Measurements from ENCODE around the gene SLC9A5. TPM values are rescaled to one million over a fixed set of nuclear protein-coding genes. Genes with fewer than 3 reads are reported as not detected.

SLC9A5 gene
- total and polyA plus RNA-seq, 9 of the 15 experiments (the other 6 are each of a cell fraction or from before 2014, with no cell fraction given): 0.06 to 3.1 (median 1.2) TPM

DNA sequence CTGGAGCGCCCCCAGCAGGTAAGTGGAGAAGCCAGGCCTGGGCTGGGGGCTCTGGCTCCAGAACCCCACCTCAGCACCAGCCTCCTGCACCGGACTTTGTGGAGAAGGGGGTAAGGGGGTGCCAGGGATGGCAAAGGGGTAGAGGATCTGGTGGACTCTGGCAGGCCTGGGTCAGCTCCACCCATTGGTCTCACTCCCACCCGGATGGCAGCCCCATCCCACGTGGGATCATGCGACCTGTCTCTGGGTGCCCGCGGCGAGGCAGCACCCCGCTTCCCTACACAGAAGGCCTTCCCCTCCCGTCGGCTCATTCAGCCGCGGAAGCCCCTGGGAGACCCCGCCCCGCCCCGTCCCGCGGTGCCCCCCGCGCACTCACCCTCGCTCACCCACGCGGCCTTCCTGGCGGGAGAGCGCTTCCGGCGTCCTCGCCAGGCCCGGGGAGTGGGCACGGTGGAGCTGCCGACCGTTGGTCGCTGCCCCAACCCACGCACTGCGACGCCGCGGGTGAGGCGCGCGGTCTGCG lies 30.1 kb downstream of the SLC9A5 start (continued):
- TF ChIP-seq KHSRP (IDR thresholded peaks at IDR 0.05): no peak
- TF ChIP-seq, protein P1, sequence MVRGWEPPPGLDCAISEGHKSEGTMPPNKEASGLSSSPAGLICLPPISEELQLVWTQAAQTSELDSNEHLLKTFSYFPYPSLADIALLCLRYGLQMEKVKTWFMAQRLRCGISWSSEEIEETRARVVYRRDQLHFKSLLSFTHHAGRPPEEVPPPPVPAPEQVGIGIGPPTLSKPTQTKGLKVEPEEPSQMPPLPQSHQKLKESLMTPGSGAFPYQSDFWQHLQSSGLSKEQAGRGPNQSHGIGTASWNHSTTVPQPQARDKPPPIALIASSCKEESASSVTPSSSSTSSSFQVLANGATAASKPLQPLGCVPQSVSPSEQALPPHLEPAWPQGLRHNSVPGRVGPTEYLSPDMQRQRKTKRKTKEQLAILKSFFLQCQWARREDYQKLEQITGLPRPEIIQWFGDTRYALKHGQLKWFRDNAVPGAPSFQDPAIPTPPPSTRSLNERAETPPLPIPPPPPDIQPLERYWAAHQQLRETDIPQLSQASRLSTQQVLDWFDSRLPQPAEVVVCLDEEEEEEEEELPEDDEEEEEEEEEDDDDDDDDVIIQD (CRISPR knock-in tag; IDR thresholded peaks at IDR 0.05): no peak
- no peak; the same call in 1 of the 2 replicates for TF ChIP-seq HNRNPL (IDR thresholded peaks at IDR 0.05; ENCODE audit: low read depth, low read length)
- no peak for TF ChIP-seq KDM2B (CRISPR knock-in tag; IDR thresholded peaks at IDR 0.05)
- TF ChIP-seq, protein P2, sequence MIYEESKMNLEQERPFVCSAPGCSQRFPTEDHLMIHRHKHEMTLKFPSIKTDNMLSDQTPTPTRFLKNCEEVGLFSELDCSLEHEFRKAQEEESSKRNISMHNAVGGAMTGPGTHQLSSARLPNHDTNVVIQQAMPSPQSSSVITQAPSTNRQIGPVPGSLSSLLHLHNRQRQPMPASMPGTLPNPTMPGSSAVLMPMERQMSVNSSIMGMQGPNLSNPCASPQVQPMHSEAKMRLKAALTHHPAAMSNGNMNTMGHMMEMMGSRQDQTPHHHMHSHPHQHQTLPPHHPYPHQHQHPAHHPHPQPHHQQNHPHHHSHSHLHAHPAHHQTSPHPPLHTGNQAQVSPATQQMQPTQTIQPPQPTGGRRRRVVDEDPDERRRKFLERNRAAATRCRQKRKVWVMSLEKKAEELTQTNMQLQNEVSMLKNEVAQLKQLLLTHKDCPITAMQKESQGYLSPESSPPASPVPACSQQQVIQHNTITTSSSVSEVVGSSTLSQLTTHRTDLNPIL (CRISPR knock-in tag; IDR thresholded peaks at IDR 0.05): no peak
- TF ChIP-seq, protein P3, sequence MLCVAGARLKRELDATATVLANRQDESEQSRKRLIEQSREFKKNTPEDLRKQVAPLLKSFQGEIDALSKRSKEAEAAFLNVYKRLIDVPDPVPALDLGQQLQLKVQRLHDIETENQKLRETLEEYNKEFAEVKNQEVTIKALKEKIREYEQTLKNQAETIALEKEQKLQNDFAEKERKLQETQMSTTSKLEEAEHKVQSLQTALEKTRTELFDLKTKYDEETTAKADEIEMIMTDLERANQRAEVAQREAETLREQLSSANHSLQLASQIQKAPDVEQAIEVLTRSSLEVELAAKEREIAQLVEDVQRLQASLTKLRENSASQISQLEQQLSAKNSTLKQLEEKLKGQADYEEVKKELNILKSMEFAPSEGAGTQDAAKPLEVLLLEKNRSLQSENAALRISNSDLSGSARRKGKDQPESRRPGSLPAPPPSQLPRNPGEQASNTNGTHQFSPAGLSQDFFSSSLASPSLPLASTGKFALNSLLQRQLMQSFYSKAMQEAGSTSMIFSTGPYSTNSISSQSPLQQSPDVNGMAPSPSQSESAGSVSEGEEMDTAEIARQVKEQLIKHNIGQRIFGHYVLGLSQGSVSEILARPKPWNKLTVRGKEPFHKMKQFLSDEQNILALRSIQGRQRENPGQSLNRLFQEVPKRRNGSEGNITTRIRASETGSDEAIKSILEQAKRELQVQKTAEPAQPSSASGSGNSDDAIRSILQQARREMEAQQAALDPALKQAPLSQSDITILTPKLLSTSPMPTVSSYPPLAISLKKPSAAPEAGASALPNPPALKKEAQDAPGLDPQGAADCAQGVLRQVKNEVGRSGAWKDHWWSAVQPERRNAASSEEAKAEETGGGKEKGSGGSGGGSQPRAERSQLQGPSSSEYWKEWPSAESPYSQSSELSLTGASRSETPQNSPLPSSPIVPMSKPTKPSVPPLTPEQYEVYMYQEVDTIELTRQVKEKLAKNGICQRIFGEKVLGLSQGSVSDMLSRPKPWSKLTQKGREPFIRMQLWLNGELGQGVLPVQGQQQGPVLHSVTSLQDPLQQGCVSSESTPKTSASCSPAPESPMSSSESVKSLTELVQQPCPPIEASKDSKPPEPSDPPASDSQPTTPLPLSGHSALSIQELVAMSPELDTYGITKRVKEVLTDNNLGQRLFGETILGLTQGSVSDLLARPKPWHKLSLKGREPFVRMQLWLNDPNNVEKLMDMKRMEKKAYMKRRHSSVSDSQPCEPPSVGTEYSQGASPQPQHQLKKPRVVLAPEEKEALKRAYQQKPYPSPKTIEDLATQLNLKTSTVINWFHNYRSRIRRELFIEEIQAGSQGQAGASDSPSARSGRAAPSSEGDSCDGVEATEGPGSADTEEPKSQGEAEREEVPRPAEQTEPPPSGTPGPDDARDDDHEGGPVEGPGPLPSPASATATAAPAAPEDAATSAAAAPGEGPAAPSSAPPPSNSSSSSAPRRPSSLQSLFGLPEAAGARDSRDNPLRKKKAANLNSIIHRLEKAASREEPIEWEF (CRISPR knock-in tag; IDR thresholded peaks at IDR 0.05): no peak
- TF ChIP-seq KDM5B (IDR thresholded peaks at IDR 0.05; ENCODE audit: insufficient replicate concordance, low read depth, low read length): no peak
- no peak for TF ChIP-seq HMG20A (CRISPR knock-in tag; conservative IDR thresholded peaks at IDR 0.05)
- TF ChIP-seq, protein P4, sequence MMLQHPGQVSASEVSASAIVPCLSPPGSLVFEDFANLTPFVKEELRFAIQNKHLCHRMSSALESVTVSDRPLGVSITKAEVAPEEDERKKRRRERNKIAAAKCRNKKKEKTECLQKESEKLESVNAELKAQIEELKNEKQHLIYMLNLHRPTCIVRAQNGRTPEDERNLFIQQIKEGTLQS (IDR thresholded peaks at IDR 0.05): no peak
- TF ChIP-seq, protein P4 (CRISPR knock-in tag; conservative IDR thresholded peaks at IDR 0.05): no peak
- TF ChIP-seq C11orf30 (IDR thresholded peaks at IDR 0.05; ENCODE audit: low read depth): peak; percentile 55
- TF ChIP-seq LEF1 (IDR thresholded peaks at IDR 0.05): no peak
- no peak for TF ChIP-seq POLR3A (IDR thresholded peaks at IDR 0.05; ENCODE audit: borderline replicate concordance, extremely low read depth, insufficient read depth, insufficient read length)
- no peak for TF ChIP-seq TAF7 (tag; IDR thresholded peaks at IDR 0.05)
- TF ChIP-seq BCOR (IDR thresholded peaks at IDR 0.05): no peak
- TF ChIP-seq, protein P5, sequence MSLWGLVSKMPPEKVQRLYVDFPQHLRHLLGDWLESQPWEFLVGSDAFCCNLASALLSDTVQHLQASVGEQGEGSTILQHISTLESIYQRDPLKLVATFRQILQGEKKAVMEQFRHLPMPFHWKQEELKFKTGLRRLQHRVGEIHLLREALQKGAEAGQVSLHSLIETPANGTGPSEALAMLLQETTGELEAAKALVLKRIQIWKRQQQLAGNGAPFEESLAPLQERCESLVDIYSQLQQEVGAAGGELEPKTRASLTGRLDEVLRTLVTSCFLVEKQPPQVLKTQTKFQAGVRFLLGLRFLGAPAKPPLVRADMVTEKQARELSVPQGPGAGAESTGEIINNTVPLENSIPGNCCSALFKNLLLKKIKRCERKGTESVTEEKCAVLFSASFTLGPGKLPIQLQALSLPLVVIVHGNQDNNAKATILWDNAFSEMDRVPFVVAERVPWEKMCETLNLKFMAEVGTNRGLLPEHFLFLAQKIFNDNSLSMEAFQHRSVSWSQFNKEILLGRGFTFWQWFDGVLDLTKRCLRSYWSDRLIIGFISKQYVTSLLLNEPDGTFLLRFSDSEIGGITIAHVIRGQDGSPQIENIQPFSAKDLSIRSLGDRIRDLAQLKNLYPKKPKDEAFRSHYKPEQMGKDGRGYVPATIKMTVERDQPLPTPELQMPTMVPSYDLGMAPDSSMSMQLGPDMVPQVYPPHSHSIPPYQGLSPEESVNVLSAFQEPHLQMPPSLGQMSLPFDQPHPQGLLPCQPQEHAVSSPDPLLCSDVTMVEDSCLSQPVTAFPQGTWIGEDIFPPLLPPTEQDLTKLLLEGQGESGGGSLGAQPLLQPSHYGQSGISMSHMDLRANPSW (CRISPR knock-in tag; IDR thresholded peaks at IDR 0.05): no peak
- no peak for TF ChIP-seq COPS2 (conservative IDR thresholded peaks at IDR 0.05)

Measured in K562 (cell line).